Stomach (tissue), 4 donors: ENCODE measurements around the gene ATP4B.

Source experiments
- CTCF ChIP-seq, 7 experiments: fragments of 450-650 bp in 4 of 7; fragments of 200-600 bp in 3 of 7; sonication (generic) in 3 of 7; IDR thresholded peaks; one replicate each; pipeline ENCODE4 v1.5.1; 2016 to 2019; ENCODE audit warnings: antibody characterized with exemption in 7 of 7, control low read depth in 2 of 7, mild to moderate bottlenecking in 1 of 7
- EP300 ChIP-seq: sonication (generic); formaldehyde crosslinking; IDR thresholded peaks from one replicate; pipeline ENCODE4 v1.6.1; 2017; ENCODE audit warnings: antibody characterized with exemption
- POLR2A ChIP-seq, 4 donors: fragments of 450-650 bp; IDR thresholded peaks; one replicate each; pipeline ENCODE4 v1.6.1; 2016; ENCODE audit warnings: antibody characterized with exemption in 4 of 4, control low read depth in 2 of 4, mild to moderate bottlenecking in 1 of 4, moderate library complexity in 1 of 4
- POLR2AphosphoS5 ChIP-seq, 3 donors: sonication (generic); formaldehyde crosslinking; IDR thresholded peaks; one replicate each; pipeline ENCODE4 v1.6.1; 2016; ENCODE audit warnings: antibody characterized with exemption in 3 of 3

- TF ChIP-seq POLR2A (IDR thresholded peaks at IDR 0.05) (no peak), POLR2AphosphoS5 (IDR thresholded peaks at IDR 0.05) (no peak), CTCF (IDR thresholded peaks at IDR 0.05) (no peak), EP300 (no peak)
Measured at GRCh38 chr13:113645329-113645728, 12.7 kb downstream of the ATP4B start.
